Naive B cell (primary cell): ENCODE results near the gene CAPN10. TPM values are rescaled to one million over a fixed set of nuclear protein-coding genes. Genes with fewer than 3 reads are reported as not detected.
"Not testable (repeated sequence)": the region's sequence is repeated elsewhere in the genome, so short reads cannot be mapped to it uniquely, and the experiment has no call there.

Experiments used
- ATAC-seq, 2 donors: fragments of 150-1000 bp; cut with Tn5 transposase; 2 replicates each; pipeline ENCODE4 v1.10.0; 2021; ENCODE audit warnings: low read depth in 2 of 2, mild to moderate bottlenecking in 2 of 2, moderate library complexity in 2 of 2
- DNase-seq: peaks from one replicate; pipeline ENCODE4 v3.0.0; 2022
- H3K27ac Mint-ChIP-seq, 6 donors: one replicate each; pipeline ENCODE4 v1.8.0; 2020 to 2022; ENCODE audit warnings: mild to moderate bottlenecking in 6 of 6, mixed read lengths in 6 of 6, moderate library complexity in 5 of 6, inconsistent platforms in 2 of 6
- H3K27me3 Mint-ChIP-seq, 3 donors: one replicate each; pipeline ENCODE4 v1.8.0; 2021 to 2022; ENCODE audit warnings: mixed read lengths in 3 of 3, mild to moderate bottlenecking in 1 of 3
- H3K36me3 Mint-ChIP-seq, 2 donors: one replicate each; pipeline ENCODE4 v1.8.0; 2020 to 2022; ENCODE audit warnings: mixed read lengths in 2 of 2, inconsistent platforms in 1 of 2, mild to moderate bottlenecking in 1 of 2
- H3K4me1 Mint-ChIP-seq, 3 donors: one replicate each; pipeline ENCODE4 v1.8.0; 2020 to 2022; ENCODE audit warnings: mixed read lengths in 3 of 3, inconsistent platforms in 1 of 3, mild to moderate bottlenecking in 1 of 3, moderate library complexity in 1 of 3
- H3K4me3 Mint-ChIP-seq, 8 donors: one replicate each; pipeline ENCODE4 v1.8.0; 2020 to 2022; ENCODE audit warnings: mild to moderate bottlenecking in 8 of 8, mixed read lengths in 8 of 8, moderate library complexity in 8 of 8, inconsistent platforms in 2 of 8
- H3K9me3 Mint-ChIP-seq, 7 donors: one replicate each; pipeline ENCODE4 v1.8.0; 2020 to 2022; ENCODE audit warnings: mixed read lengths in 7 of 7, mild to moderate bottlenecking in 5 of 7, inconsistent platforms in 2 of 7, moderate library complexity in 1 of 7
- polyA plus RNA-seq, 6 donors: library from polyadenylated mRNA; unstranded; fragments of 300-500 nt; fragmentation: Illumina TruSeq; gene quantifications; one replicate each; pipeline ENCODE4 v1.2.3, GENCODE V29; 2021; ENCODE audit warnings: low read depth in 6 of 6

CAPN10 gene
- polyA plus RNA-seq, 6 donors from 2014 or later, result 1.4 to 19.0 (median 7.5) TPM

DNA sequence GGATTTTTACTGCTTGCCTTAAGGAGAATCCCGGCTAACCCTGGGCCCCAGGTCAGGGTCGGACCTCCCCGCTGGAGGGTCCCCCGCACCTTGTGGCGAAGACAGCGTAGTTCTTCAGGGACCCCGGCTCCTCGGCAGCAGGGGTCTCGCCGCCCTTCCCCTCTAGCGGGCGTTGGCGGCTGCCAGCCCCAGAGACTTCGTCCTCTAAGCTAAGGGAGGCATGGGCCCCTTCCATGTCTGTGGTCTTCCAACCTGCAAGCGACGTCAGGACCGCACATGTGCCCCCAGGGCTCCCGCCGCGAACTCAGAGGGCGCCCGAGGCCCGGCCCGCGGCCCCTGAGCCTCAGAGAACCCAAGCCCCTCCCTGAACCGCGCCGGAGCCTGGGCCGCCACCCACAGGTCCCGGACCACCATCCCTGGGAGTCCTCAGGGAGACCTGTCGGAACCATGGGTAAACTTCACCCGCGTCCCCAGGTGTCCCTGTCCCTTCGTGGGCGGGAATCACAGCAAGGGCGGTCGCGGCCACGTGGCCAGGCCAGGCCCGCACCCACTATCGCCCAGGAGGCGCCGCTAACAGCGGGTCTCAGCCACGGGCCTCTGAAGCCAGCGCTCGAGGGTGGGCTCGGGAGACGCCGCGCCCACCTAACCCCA lies 29.3 kb upstream of the CAPN10 start:
- H3K27ac Mint-ChIP-seq, result peak overlapping the region in 1 of 6 donors; percentile 67
- ATAC-seq (no peak), DNase-seq (no peak)
- H3K4me1 Mint-ChIP-seq, result peaks cover 45 to 60% (median 47%) of the 10 kb centered on the region in 3 donors
- H3K27me3 Mint-ChIP-seq, result peaks cover 0 to 3% (median 0%) of the 10 kb centered on the region in 3 donors
- H3K9me3 Mint-ChIP-seq, result no peaks in the 10 kb centered on the region
- peak overlapping the region in 6 of 8 donors; percentile 33 to 88 (median 60) for H3K4me3 Mint-ChIP-seq
- no peaks in the 10 kb centered on the region for H3K36me3 Mint-ChIP-seq

DNA sequence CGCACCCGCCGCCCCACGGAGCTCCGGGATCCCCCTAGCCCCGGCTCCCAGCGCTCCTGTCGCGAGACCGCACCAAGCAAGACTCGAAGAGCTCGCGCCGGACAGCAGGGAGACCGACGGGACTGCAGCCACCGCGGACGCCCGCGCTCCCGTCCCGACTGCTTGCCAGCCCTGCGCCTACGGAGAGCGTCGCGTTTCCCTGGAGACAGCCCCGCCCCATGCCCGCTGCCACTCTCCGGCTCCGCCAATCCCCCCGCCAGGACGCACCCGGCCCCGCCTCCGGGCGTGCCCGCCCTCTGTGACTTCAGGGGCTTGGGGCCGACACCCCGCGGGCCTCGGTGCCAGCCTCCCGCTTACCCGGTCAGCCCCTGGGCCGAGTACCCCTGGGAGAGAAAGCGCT lies 28.7 kb upstream of the CAPN10 start, which contains the start of gene ANKMY1:
Gene ANKMY1 (minus strand): TSS at position 181 of the 400 bp plus-strand sequence. CDS start 653 bp downstream, outside the sequence.
- peaks cover 0 to 3% (median 0%) of the 10 kb centered on the region in 3 donors for H3K27me3 Mint-ChIP-seq
- peak; percentile 39 for DNase-seq
- peak within 1 kb of the TSS; percentile 65 to 88 (median 76) for H3K4me3 Mint-ChIP-seq
- no peaks in the 10 kb centered on the region for H3K36me3 Mint-ChIP-seq
- H3K4me1 Mint-ChIP-seq, result peaks cover 45 to 61% (median 46%) of the 10 kb centered on the region in 3 donors
- ATAC-seq, result no peak
- peak within 1 kb of the TSS; percentile 51 to 93 (median 74) for H3K27ac Mint-ChIP-seq
- H3K9me3 Mint-ChIP-seq, result no peaks in the 10 kb centered on the region

- Mint-ChIP-seq H3K36me3 (no peaks in the 10 kb centered on the region), H3K4me3 (peak overlapping the region; percentile 65 to 88 (median 76)), H3K9me3 (no peaks in the 10 kb centered on the region), H3K4me1 (peaks cover 45 to 61% (median 46%) of the 10 kb centered on the region in 3 donors), H3K27ac (peak overlapping the region in 4 of 6 donors; percentile 48 to 93 (median 66)), H3K27me3 (peaks cover 0 to 3% (median 0%) of the 10 kb centered on the region in 3 donors)
- DNase-seq (no peak), ATAC-seq (no peak)
These were observed 28.2 kb upstream of the CAPN10 start for GRCh38 chr2:240558236-240558761.

DNA sequence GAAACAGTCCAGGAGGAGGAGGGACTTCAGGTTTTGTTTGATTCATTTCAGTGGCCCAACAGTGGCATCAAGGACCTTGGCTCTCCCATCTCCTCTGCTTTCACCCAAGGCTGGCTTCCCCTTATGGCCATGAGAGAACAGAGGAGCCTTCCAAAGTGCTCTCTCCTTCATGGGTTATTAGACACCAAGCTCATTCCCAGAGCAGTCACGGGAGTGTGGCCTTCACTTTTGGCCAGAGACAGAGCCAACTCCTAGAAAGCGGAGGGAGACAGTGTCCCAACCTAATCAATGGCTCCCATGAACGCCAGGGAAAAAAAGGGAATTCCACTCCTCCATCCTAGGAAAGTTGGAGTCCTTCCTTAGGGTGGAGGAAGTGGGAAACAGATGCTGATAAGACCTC lies 27.2 kb upstream of the CAPN10 start:
- DNase-seq (no peak), ATAC-seq (no peak)
- H3K27me3 Mint-ChIP-seq, result peaks cover 0 to 3% (median 0%) of the 10 kb centered on the region in 3 donors
- H3K9me3 Mint-ChIP-seq, result no peaks in the 10 kb centered on the region
- peaks cover 48 to 68% (median 50%) of the 10 kb centered on the region in 3 donors for H3K4me1 Mint-ChIP-seq
- H3K27ac Mint-ChIP-seq, result peak overlapping the region; percentile 48 to 95 (median 84)
- no peaks in the 10 kb centered on the region for H3K36me3 Mint-ChIP-seq
- peak overlapping the region; percentile 32 to 91 (median 77) for H3K4me3 Mint-ChIP-seq

DNA sequence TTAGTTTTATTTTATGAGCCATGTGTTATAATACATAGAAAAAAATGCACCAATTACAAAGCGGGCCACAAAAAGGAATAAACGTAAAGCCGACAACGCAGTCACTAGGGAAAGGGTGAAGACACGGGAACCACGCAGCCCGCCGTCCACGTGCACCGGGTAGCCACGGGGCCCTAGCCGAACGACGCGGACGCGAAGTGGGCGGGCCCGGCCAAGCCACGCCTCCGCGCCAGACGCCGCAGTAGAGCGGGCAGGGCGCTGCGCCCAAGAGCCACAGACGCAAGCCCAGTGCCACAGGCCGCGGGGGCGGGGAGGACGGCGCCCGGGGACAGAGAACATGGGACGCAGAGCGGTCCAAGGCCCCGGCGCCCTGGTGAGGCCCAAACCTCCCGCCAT lies 26.5 kb upstream of the CAPN10 start, which contains the start of gene DUSP28:
Gene DUSP28 (plus strand): TSS at position 274 of the 396 bp plus-strand sequence. CDS start 328 bp downstream, outside the sequence.
- DNase-seq, result peak; percentile 95
- Mint-ChIP-seq H3K36me3 (no peaks in the 10 kb centered on the region), H3K9me3 (no peaks in the 10 kb centered on the region), H3K4me3 (peak within 1 kb of the TSS; percentile 86 to 94 (median 90)), H3K27ac (peak within 1 kb of the TSS; percentile 93 to 98 (median 96)), H3K27me3 (peaks cover 0 to 3% (median 0%) of the 10 kb centered on the region in 3 donors), H3K4me1 (peaks cover 50 to 69% (median 53%) of the 10 kb centered on the region in 3 donors)
- ATAC-seq, result peak; percentile 73 to 74

DNA sequence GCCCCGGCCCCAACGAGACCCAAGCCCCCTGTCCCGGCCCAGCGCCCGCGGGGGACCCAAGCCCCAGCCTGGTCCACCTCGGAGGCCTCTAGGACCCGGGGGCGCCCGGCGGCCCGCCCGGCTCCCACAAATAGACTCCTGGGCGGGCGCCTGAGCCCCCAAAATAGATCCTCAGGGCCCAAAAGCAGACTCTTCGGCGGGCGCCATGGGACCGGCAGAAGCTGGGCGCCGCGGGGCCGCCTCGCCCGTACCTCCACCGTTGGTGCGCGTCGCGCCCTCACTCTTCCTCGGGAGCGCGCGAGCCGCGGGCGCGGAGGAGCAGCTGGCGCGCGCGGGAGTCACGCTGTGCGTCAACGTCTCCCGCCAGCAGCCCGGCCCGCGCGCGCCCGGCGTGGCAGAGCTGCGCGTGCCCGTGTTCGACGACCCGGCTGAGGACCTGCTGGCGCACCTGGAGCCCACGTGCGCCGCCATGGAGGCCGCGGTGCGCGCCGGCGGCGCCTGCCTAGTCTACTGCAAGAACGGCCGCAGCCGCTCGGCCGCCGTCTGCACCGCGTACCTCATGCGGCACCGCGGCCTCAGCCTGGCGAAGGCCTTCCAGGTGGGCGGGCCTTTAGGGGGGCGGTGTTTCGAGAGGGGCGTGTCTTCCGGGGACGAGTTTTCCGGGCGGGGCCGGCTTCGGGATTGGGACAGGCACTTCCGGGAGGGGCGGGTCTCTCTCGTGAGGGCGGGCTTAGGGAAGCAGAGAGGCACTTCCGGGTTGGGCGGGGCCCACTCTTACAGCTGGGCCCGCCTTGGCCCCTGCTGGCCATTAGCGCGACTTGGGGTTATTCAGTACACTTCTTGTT lies 25.8 kb upstream of the CAPN10 start:
- Mint-ChIP-seq H3K4me3 (peak overlapping the region; percentile 86 to 94 (median 90)), H3K27ac (peak overlapping the region; percentile 93 to 98 (median 96)), H3K9me3 (no peaks in the 10 kb centered on the region), H3K36me3 (no peaks in the 10 kb centered on the region), H3K27me3 (peaks cover 0 to 3% (median 0%) of the 10 kb centered on the region in 3 donors), H3K4me1 (peaks cover 53 to 74% (median 55%) of the 10 kb centered on the region in 3 donors)
- ATAC-seq (peak; percentile 61 to 66), DNase-seq (peak; percentile 99)

GRCh38 chr2:240561325-240561971 lies 25.1 kb upstream of the CAPN10 start:
- Mint-ChIP-seq H3K4me1 (peaks cover 52 to 74% (median 57%) of the 10 kb centered on the region in 3 donors), H3K9me3 (no peaks in the 10 kb centered on the region), H3K27me3 (peaks cover 0 to 3% (median 0%) of the 10 kb centered on the region in 3 donors), H3K27ac (peak overlapping the region; percentile 93 to 98 (median 96)), H3K36me3 (no peaks in the 10 kb centered on the region), H3K4me3 (peak overlapping the region; percentile 82 to 94 (median 88))
- DNase-seq (no peak), ATAC-seq (peak; percentile 6 to 7)

DNA sequence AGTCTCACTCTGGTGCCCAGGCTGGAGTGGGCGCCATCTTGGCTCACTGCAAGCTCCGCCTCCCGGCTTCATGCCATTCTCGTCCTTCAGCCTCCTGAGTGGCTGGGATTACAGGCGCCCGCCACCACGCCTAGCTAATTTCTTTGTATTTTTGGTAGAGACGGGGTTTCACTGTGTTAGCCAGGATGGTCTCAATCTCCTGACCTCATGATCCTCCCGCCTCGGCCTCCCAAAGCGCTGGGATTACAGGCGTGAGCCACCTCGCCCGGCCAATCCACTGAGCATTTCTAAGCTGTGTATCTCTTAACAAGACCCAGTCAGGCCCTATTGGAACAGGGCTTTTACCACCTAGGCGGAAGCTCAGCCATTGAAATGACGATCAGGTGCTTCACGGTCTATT lies 23.3 kb upstream of the CAPN10 start:
- H3K36me3 Mint-ChIP-seq, H3K27me3 Mint-ChIP-seq, H3K27ac Mint-ChIP-seq, ATAC-seq, DNase-seq, H3K9me3 Mint-ChIP-seq: not testable (repeated sequence)
- H3K4me1 Mint-ChIP-seq, result peaks cover 57 to 80% (median 64%) of the 10 kb centered on the region in 3 donors
- peak overlapping the region in 2 of 8 donors; percentile 44 to 88 for H3K4me3 Mint-ChIP-seq

- peaks cover 49 to 71% (median 57%) of the 10 kb centered on the region in 3 donors for H3K4me1 Mint-ChIP-seq
- H3K9me3 Mint-ChIP-seq, result no peaks in the 10 kb centered on the region
- DNase-seq (no peak), ATAC-seq (no peak)
- no peaks in the 10 kb centered on the region for H3K36me3 Mint-ChIP-seq
- H3K27ac Mint-ChIP-seq, result peak overlapping the region in 2 of 6 donors; percentile 57 to 96
- H3K27me3 Mint-ChIP-seq, result no peaks in the 10 kb centered on the region
- peak overlapping the region in 6 of 8 donors; percentile 33 to 93 (median 74) for H3K4me3 Mint-ChIP-seq
These were observed 22.5 kb upstream of the CAPN10 start for GRCh38 chr2:240563951-240564560.

DNA sequence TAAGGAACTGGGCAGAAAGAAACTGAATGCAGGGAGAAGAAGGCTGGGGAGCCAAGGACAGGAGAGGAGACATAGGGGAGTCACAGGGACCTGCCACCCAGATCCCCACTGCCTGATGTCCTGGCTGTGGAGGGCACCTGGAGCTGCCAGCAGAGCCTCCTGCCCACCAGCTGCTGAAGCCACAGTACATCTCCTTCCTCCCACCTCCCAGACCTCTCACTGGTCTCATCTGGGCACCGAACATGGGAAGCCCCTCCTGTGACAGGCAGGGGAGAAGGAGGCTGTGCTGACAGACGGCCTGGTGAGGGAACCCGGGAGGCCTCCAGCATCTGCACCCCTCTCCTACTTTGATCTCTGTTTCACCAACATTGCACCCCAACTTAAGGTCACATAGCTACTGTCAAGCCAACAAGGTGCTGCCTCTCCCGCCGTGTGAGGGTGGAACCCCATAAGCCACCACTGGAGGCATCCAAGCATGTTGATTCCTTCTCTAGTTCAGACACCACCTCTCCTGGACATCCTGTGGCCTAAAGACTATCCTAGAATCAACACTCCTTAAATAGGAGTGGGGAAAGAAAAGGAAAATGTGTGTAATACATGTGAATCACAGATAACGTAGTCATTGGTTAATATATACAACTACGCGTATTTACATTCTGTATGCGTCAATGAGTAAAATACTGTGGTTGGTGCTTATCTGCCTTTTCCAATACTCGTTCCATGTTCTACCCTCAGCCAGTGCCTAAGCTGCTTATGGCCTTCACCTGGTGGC lies 21.8 kb upstream of the CAPN10 start:
- DNase-seq (no peak), ATAC-seq (no peak)
- H3K27ac Mint-ChIP-seq, result peak overlapping the region in 5 of 6 donors; percentile 92 to 97 (median 96)
- no peaks in the 10 kb centered on the region for H3K27me3 Mint-ChIP-seq
- no peaks in the 10 kb centered on the region for H3K36me3 Mint-ChIP-seq
- H3K4me3 Mint-ChIP-seq, result peak overlapping the region; percentile 77 to 93 (median 89)
- H3K4me1 Mint-ChIP-seq, result peaks cover 50 to 70% (median 57%) of the 10 kb centered on the region in 3 donors
- H3K9me3 Mint-ChIP-seq, result no peaks in the 10 kb centered on the region

- peak; percentile 78 for DNase-seq
- Mint-ChIP-seq H3K36me3 (no peaks in the 10 kb centered on the region), H3K9me3 (no peaks in the 10 kb centered on the region), H3K4me1 (peaks cover 52 to 75% (median 63%) of the 10 kb centered on the region in 3 donors), H3K27ac (peak overlapping the region; percentile 96 to 97 (median 96)), H3K27me3 (no peaks in the 10 kb centered on the region), H3K4me3 (peak overlapping the region; percentile 82 to 93 (median 91))
- ATAC-seq, result peak; percentile 25 to 35
These were observed 21.0 kb upstream of the CAPN10 start for GRCh38 chr2:240565333-240566202.
